Activated CD4-positive, alpha-beta T cell treated with anti-CD3 and anti-CD28 coated beads, Interleukin-2, amount 50 U/mL, for 4 hours (primary cell): ENCODE results near the gene RTBDN.
A peak's percentile ranks its signal among the peaks of the same experiment; 100 is the strongest.

Experiments used
- DNase-seq, 2 experiments: peaks; one replicate each; pipeline ENCODE4 v3.0.0-alpha.2; 2020

Gene RTBDN

DNA sequence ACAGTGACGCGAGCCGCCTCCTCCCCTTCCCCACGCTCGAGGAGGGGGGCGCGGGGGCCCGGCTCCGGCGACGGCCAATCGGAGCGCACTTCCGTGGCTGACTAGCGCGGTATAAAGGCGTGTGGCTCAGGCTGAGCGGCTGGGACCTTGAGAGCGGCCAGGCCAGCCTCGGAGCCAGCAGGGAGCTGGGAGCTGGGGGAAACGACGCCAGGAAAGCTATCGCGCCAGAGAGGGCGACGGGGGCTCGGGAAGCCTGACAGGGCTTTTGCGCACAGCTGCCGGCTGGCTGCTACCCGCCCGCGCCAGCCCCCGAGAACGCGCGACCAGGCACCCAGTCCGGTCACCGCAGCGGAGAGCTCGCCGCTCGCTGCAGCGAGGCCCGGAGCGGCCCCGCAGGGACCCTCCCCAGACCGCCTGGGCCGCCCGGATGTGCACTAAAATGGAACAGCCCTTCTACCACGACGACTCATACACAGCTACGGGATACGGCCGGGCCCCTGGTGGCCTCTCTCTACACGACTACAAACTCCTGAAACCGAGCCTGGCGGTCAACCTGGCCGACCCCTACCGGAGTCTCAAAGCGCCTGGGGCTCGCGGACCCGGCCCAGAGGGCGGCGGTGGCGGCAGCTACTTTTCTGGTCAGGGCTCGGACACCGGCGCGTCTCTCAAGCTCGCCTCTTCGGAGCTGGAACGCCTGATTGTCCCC, 42.9 kb downstream of the RTBDN start, which contains the start of gene JUNB:
Gene JUNB (plus strand): TSS at position 142 of the 706 bp plus-strand sequence. CDS start 286 bp downstream, at position 428.
- DNase-seq, result peak; percentile 97

DNA sequence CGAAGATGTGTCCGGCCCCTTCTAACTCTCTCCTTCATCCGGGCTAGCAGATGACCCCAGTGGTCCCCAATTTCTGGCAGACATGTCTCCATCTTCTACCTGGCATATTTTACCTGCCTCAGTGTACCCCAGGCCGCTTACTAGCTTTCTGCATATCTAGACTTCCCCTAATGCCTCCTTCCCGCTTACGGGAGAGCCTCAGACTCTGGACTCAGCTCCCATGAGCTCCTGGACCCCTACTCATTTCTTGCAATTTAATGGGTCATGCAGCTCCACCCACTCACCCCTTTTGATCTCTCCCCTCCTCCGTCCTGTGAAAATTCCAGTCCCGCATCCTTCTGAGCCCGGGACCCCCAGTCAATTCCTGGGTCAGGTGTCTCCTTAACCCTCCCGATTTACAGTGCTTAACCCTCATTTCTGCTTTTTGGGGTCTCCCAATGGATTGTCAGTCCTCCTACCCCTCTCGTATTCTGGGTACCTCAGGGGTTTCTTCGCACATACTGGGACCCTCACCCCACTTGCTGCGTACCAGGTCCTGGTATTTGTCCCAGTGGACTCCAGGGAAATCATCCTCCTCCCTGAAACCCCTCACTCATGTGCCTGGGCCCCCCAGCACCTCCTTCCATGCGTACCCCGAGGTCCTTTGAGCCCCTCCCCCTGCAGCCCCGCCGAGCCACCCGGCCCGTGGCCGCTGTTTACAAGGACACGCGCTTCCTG, 43.6 kb downstream of the RTBDN start:
- DNase-seq, result no peak

DNA sequence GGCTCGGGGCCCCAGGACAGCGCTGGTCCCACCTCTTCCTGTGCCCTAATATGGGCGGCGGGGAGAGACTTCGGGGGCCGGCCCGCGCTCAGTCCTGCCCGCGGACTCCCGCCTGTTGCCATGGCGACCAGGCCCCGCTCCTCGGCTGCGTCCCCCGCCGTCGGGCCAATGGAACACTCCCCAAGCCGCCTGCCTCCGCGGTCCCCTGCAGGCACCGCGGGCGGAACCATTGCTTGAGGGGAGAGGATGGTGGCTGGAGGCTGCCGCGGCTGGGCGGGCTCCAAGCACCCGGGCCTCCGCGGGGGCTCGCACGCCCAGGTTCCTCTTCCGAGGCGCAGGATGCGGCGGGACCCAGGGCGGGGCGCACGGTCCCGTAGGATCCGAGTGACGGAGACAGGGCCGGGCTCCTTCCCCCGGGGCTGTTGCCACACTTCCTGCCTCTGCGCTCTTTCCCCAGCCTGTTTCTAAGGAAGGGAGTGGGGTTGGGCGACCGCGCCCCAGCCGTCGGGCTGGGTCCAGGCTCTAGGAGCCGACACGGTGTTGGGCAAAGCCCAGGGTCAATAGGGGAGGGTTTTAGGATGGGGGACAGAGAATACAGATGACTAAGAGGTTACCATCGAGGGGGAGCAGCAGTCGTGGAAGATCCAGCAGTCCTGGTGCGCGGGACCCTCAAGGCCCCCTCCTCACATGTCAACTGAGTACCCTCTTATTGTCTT, 44.3 kb downstream of the RTBDN start:
- DNase-seq, result peak; percentile 69 to 77

DNA sequence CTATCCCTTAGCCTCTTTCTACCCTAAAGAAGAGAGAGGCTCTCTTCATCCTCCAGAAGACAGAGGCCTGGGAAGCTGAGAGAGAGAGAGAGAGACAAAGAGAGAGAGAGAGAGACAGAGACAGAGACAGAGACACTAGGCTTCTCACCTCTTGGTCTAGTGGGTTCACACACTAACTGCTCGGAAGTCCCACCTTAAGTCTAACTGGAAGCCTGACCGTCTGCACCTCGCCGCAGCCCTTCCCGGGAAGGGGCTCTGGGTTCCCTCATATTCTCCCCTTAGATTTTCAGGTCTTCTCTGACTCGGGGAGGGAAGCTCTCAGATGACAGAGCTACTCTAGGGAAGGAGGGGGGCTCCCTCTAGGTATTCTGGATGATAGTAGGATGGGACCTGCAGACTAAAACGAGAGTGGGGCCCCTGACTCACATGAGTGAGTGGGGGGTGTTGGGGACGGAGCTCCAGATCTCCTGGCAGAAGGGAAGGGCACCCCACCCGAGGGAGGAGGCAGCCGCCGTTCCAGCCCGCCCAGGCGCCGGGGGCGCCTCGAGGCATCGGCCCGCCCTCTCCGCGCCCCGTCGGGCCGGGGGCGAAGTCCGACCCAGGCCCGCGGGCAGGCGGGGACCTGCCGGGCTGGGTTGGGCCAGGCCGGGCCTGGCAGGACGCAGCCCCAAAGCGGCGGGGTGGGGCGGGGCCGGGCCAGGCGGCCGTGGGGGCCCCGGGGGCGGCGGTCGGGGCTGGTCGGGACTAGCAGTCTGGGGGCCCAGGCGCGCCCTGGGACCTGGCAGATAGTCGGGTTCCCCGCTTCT, 45.1 kb downstream of the RTBDN start:
- DNase-seq, result no peak

DNA sequence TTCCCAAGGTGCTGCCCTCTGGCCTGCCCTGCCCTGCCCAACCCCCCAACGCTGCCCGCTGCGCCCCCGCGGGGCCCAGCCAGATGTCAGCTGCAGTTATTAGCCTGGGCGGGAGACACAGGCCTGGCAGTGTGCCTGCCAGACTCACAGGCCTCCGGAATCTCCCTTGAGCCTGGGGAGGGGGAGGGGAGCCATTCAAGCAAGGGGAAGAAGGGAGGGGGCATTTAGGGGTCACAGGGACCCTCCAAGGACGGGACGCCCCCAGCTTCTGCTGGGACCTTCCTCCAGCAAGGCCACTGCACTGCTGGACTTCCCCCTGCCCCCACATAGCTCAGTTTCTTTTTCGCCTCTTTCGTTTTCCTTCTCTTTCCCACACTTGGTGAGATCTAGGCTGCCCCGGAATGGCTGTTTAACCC, 45.7 kb downstream of the RTBDN start:
- DNase-seq, result no peak

DNA sequence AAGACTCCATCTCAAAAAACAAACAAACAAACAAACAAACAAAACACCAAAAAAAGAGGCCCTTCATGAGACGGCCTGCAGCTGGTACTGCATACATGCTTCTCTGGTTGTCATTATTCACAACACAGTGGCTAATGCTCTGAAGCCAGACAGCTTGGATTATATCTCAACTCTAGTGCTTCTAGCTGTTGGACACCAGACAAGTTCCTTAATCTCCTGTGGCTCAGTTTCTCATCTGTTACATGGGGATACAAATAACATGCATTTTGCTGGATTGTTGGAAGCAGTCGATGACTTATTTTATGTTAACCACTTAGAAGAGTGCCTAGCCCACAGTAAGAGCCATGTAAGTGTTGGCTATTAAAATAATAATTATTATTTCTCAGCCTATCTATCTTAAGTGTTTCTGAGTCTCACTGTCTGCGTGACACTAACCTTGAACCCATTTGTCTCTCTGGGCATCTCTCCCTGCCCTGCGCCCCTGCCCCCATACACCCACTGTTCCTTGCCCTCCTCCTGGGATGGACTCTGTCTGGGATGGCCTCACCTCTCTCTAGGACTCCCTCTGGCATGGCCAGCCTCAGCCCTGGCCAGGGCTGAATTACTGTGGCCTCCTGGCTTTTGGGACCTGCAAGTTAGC, 46.2 kb downstream of the RTBDN start:
- no peak for DNase-seq

DNA sequence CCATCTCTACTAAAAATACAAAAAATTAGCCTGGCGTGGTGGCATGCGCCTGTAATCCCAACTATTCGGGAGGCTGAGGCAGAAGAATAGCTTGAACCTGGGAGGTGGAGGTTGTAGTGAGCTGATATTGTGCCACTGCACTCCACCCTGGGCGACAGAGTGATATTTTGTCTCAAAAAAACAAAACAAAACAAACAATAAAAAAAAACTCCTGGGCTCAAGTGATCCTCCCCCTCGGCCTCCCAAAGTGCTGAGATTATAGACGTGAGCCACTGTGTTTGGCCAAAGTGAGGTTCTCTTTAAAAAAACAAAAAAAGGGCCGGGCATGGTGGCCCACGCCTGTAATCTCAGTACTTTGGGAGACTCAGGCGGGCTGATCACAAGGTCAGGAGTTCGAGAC, 46.9 kb downstream of the RTBDN start:
- no peak for DNase-seq

DNA sequence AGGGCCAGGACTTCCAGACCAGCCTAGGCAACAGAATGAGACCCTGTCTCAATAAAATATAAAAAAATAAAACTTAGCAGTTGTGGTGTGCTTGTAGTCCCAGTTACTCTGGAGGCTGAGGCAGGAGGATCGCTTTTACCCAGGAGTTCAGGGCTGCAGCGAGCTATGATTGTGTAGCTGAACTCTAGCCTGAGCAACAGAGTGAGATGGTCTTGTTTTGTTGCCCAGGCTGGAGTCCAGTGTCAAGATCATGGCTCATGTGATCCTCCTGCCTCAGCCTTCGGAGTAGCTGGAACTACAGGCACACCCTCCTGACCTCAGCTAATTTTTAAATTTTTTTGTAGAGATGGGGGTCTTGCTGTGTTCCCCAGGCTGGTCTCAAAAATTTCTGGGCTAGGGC, 47.4 kb downstream of the RTBDN start:
- no peak for DNase-seq

DNA sequence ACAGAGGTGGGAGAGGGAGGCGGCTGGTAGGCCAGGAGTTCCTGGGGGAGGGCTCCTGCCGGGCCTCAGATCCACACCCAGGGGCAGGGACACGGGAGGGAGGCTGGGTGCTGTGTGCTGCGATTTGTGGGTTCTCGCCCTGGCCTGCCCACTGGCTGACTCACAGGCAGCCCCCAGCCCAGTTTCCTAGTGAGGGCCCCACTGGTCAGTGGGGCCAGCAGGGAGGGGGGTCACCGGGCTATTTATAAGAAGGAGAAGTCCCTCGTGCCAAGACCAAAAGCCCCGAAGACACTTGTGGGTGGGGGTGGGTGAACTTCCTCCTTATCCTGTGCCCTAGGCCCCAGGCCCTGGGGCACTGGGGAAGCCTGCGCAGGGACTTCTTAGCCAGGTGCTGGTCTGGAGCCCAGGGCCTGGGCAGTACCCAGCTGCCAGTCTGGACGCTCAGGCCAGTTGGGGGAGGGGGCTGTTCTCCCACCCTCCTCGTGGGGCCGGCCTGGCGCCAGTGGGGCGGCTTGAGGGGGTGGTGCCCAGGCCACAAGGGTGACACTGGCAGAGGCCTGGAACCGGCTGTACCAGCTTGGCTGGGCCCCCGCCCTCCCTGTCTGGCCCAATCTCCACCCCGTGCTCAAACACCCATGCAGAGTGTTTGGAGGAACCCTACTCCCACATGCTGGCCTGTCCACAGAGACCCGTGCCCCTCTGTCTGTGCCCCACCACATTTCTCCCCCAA, 48.1 kb downstream of the RTBDN start:
- no peak for DNase-seq

DNA sequence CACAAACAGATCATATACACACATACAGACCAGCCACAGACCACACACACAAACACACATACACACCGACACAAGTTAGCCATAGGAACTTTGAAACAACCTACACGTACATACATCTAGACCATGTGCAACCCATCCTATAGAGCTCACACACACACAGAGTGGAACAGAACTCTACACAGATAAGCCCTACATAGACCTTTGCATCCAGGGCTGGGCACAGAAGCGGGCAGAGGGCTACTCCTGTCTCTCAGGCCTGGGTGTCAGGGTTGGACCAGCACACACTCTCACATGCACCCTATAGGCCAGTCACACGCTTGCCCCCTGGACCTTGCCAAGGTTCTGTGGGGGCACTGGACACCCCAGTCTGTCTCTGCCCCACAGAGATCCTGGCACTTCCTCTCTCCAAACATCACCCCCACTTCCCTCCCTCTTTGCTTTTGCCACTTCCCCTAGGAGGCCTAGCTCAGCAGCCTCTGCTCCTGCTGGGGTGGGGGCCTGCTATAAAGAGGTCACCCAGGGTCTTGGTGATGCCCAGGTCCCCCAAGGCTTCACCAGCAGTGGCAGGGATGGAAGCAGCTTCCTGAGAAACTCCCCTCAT, 48.8 kb downstream of the RTBDN start:
- DNase-seq, result no peak

DNA sequence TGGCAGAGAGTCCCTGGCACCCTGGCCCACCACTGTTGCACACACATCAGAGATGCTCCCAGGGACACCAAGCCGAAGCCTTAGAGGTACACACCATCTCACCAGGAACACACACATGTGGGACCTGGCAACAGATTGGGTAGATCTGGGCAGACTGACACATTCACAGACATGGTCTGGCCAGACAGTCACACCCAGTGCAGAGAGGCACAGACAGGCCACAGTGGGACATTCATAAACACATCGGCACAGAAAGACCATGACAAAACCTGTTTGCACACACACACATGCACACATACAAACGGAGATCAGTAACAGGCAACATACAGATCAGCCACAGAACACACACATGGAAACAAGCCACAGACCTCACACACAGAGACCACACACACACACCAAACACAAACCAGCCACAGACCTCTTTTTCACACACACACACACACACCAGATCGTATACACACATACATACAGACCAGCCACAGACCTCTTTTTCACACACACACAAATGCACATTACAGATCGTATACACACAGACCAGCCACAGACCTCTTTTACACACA, 49.4 kb downstream of the RTBDN start:
- DNase-seq, result no peak

DNA sequence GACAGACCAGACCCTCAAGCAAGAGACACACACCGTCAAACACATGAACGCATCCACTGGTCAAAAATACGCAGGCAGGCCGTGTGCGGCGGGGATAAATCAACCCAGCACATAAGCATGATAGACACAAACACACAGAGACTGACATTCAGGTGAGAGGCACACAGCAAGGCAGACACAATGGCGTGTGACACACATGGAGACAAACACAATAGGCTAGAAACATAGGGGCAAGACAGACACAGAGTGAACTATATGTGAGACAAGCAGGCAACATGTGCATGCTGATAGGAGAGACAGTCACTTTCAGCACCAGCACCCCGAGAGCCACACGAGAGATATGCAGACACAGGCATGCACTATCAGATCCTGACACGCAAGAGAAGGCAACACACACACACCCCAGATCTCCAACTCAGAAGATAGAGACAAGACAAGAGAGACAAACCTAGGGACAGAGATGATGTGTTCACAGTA, 49.9 kb downstream of the RTBDN start:
- no peak for DNase-seq

DNA sequence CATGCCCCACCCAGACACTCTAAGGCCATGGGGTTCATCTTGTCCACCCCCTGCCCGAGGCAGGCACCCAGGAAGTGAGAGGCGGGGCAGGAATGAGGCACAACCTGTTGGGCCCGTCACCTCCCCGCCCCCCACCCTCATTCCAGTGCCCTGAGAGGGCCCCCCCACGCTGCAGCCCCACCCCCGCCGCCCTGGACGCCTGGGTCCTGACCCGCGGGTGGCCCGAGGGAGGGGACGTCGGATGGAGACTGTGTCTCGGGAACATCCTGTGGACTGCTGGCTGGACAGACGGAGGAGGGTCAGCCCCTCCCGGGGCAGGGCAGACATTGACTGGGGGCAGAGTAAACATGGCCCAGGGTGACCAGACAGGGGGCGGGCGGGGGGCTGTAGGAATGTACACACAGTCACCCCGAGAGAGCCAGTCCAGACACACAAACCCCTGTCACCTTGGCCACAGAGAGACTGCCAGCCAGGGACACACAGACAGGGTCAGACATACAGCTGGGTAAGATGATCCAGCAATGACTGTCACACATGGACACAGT, 50.5 kb downstream of the RTBDN start:
- no peak for DNase-seq

DNA sequence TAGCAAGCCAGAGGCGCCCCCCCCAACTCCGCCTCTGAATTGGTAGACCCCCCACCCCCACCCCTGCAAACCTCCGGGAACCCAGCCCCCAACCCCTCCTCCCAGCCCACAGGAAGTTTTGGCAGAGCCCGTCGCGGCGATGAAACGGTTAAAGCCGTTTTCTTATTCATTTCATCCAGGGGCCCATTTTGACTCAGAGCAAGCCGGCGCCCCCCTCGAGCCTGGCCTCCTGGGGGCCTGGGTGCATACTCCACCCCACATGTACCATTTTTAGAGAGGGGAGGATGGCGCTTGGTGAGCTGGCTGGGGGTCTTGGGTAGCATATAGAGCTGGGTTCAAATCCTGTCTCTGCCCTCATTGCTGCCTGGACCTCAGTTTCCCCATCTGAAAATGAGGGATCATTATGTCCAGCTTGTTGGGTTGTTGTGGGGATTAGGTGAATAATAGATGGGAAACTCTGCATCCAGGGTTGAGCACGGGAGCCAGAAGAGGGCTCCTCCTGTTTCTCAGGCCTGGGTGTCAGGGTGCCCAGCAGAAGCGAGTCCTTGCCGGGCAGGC, 51.0 kb downstream of the RTBDN start:
- DNase-seq, result no peak

DNA sequence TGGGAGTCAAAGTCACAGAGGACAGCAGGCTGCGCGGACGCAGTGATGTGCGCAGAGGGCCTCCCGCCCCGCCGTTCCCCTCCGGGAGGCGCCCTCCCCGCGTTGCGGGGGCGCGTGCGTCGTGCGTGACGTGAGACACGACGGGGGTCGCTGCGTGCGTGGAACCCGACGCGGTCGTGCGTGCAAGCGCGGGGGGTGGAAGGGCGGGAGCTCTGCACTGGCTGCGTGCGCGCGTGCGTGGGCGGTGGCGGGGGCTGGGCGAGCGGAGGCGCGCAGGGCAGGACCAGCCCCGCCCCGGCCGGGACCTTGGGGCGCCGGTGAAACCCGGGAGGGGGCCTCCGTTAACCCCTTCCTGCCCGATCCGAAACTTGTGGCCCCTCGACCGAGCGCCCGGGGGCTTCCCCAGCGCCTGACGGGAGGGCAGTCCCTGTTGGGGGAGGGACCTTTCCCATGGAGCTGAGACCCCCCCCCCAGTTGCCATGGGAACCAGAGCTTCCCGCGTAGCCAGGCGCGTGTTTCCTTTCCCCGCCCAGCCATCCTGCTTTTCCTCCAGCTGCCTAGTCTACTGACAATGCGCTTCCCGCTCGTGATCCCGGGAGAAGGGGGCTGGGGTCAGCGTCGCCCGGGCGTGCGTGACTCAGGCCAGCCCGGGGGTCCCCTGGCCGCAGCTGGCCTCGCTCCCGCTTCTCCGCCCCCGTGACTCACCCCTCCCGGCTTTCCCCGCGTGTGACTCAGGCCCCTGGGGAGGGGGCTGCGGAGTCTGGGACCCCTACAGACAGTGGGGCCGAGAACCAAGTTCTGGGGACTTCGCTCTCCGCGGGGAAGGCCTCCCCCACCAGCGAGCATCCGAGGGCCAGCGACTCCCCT, 51.7 kb downstream of the RTBDN start:
- DNase-seq, result peak; percentile 90 to 92

DNA sequence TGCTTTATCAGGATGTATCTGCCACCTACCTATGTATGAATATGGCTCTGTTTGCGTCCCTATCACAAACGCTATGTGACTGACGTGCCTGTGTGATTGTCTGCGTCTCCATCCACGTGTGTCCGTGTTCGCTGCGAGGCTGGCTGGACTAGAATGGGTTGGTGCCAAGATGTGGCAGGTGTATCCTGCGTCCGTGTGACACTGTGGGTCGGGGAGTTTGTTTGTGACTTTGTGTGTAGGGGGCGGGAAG, 52.3 kb downstream of the RTBDN start:
- no peak for DNase-seq

DNA sequence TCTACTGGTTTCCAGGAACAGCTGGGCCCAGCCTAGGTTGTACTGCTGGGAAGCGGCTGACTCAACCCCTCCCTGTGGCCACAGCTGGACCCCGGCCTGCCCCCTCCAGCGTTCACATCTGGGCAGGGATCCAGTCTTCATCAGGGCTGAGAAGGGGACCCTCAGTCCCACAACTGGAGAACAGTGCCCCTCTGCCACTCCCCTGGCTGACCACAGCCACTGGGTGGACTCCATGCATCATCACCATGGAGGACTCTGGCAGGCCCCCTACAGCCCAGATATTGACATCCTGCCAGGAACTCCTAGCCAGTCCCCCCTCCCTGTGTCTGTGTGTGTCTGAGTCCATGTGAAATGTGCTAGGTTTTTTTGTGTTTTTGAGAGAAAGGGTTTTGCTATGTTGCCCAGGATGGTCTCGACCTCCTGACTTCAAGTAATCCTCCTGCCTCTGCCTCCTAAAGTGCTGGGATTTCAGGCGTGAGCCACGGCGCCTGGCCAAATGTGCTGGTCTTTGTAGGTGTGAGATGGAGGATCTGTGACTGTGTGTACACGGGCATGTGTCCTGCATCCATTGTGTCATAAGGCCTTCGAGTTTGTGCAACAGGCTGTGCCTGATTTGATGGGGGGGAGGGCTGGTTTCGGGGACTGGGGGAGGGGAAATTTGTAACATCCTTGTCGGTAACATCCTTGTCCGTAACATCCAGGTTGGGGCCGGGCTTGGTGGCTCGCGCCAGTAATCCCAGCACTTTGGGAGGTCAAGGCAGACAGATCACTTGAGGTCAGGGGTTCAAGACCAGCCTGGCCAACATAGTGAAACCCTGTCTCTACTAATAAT, 55.0 kb downstream of the RTBDN start:
- DNase-seq, result no peak

DNA sequence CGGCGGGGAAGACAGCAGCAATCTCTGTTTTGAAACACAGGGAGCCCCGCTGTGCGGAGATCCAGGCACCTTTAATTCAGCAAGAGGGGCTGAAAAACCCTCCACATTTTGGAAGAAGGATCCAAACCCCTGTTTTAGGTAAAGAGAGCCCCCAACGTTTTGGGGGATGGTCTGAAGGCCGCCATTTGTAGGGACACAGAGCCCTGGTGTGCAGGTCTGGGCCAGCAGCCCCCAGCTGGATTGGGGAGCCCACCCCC, 55.5 kb downstream of the RTBDN start:
- no peak for DNase-seq
